Measurements from ENCODE around the gene TAF7.
"Not testable (repeated sequence)": the region's sequence is repeated elsewhere in the genome, so short reads cannot be mapped to it uniquely, and the experiment has no call there.

TAF7 gene, protein sequence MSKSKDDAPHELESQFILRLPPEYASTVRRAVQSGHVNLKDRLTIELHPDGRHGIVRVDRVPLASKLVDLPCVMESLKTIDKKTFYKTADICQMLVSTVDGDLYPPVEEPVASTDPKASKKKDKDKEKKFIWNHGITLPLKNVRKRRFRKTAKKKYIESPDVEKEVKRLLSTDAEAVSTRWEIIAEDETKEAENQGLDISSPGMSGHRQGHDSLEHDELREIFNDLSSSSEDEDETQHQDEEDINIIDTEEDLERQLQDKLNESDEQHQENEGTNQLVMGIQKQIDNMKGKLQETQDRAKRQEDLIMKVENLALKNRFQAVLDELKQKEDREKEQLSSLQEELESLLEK

DNA sequence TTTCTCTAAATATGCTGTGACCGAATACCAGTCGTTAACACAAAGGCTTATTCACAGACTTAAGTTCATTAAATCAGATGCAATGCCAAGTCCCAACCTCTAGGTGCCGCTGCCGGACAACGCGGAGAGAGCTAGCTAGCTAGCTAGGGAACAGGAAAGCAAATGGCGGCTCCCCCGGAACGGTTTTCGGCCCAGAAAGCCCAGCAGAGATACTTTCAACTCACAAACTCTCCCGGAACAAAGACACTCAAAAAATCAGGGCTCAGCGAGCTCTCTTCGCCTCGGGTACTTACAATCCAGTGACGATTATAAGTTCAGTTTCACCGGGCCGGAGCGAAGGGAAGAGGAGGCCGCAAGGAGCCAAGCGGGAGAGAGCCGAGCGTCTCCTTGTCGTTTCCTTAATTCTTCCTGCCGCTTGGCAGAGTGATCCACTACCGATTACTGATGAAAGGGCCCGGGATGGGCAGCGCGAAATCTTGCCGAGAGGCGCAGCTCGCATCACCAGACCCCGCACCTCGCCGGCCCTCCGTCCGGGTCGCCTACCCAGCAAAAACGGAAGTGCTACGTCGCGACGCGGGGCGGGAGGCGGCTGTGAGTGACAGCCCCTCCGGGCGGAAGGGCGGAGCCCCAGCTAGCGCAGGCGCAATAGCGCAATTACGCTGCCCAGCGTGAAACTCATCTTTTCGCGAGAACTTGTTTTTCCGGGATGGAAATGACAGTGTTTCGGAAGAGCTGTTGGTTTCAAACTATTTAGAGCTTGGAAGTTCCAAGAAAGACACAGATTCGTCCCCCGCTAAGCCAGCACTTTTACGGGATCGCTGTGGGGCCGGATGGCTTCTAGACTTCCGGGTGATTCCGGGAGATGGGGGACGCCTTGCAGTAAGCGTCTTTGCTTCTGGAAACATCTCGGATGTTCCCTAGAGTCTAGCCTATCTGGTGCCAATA lies at the start of gene TAF7:
Gene TAF7 (minus strand): TSS at position 560 of the 945 bp plus-strand sequence. CDS start 740 bp downstream, outside the sequence.
- DNase-seq (ENCODE audit: extremely low read depth in 1 of 2, low read depth in 1 of 2) = peak; percentile 70 to 89

DNA sequence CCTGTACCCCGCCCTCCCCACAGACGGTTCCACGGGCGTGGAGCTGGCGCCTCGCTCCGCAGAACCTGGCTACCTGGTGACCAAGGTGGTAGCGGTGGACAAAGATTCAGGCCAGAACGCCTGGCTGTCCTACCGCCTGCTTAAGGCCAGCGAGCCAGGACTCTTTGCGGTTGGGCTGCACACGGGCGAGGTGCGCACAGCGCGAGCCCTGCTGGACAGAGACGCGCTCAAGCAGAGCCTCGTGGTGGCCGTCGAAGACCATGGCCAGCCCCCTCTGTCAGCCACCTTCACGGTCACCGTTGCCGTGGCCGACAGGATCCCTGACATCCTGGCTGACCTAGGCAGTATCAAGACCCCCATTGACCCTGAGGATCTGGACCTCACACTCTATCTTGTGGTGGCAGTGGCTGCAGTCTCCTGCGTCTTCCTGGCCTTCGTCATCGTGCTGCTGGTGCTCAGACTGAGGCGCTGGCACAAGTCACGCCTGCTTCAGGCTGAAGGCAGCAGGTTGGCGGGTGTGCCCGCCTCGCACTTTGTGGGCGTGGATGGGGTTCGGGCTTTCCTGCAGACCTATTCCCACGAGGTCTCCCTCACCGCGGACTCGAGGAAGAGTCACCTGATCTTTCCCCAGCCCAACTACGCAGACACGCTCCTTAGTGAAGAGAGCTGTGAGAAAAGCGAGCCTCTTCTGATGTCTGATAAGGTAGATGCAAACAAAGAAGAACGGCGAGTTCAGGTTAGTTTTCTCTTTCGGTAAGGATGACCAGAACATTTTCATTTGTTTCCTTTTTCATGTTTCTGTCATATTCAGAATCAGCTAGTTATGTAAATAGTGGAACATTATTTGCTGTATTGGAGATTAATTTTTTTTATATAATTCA lies 45.7 kb upstream of the TAF7 start:
- DNase-seq (ENCODE audit: extremely low read depth in 1 of 2, low read depth in 1 of 2) = no peak

DNA sequence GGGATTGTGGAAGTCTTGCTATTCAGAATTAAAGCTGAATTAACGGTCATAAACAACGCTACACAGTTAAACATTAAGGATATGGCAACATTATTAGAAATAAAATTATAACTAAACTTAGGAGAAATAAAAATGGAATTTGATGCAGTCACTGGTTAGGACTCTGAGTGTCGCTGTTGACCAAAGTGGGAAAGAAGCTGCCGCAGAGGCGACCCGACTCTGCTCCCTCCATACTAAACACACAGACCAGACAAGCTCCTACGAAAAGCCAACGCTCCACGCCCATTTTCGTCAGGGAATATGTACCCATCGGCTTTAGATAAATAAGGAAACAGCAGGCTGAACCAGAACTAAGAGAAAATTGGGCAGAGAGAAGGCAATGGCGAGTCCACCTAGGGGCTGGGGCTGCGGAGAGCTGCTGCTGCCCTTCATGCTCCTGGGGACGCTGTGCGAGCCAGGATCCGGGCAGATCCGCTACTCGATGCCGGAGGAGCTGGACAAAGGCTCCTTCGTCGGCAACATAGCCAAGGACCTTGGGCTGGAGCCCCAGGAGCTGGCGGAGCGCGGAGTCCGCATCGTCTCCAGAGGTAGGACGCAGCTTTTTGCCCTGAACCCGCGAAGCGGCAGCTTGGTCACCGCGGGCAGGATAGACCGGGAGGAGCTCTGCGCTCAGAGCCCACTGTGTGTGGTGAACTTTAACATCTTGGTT lies 43.5 kb upstream of the TAF7 start, which contains the start of gene PCDHGA5:
Gene PCDHGA5 (plus strand): TSS at position 211 of the 709 bp plus-strand sequence. CDS start 169 bp downstream, at position 380.
- no peak for DNase-seq (ENCODE audit: extremely low read depth in 1 of 2, low read depth in 1 of 2)

DNA sequence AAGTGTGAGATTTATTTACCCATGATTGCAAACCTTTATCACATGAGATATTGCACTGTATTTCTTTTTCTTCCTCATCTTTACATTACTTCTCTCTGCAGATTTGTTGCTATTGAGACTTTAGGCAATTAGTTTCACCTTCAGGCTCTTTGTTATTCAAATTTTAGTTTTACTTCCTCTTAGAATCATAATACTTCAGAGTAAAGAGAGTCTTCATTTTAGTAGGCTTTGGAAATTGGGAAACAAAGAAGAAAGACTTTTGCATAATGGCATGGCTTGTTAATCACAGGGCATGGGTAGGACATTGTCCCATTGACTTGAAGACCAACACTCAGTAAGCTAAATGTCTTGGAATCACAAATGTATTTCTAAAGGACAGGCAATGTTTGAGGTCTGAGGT lies 42.1 kb upstream of the TAF7 start:
- DNase-seq (ENCODE audit: extremely low read depth in 1 of 2, low read depth in 1 of 2) = no peak

DNA sequence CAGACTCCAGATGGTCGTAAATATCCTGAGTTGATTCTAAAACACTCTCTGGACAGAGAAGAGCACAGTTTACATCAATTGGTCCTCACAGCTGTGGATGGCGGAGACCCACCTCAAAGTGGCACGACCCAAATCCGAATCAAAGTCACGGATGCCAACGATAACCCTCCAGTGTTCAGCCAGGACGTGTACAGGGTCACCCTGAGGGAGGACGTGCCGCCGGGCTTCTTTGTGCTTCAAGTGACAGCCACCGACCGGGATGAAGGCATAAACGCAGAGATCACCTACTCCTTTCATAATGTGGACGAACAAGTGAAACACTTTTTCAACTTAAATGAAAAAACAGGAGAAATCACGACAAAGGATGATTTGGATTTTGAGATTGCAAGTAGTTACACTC lies 40.1 kb upstream of the TAF7 start:
- DNase-seq (ENCODE audit: extremely low read depth in 1 of 2, low read depth in 1 of 2) = no peak

DNA sequence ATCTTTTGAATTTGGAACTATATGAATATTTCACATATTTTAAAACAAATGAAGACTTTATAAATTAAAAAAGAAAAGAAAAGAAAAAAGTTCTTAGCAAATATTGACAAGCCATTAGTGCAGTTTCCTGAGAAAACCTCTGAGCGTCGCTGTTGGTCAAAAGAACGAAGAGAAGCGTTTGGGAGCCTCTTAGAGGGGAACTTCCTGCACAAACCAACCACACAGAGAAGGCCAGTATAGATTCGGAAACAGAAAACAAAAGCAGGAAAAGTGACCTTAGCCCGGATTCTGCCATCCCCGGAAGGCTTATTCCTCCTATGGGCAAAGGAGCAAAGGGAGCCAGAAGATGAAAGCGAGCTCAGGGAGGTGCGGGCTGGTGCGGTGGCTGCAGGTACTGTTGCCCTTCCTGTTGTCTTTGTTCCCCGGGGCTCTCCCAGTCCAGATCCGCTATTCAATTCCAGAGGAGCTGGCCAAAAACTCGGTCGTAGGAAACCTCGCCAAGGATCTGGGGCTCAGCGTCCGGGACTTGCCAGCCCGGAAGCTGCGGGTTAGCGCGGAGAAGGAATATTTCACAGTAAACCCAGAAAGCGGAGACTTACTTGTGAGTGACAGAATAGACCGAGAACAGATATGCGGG lies 39.3 kb upstream of the TAF7 start, which contains the start of gene PCDHGB2:
Gene PCDHGB2 (plus strand): TSS at position 205 of the 637 bp plus-strand sequence. CDS start 142 bp downstream, at position 347.
- DNase-seq (ENCODE audit: extremely low read depth in 1 of 2, low read depth in 1 of 2) = no peak

DNA sequence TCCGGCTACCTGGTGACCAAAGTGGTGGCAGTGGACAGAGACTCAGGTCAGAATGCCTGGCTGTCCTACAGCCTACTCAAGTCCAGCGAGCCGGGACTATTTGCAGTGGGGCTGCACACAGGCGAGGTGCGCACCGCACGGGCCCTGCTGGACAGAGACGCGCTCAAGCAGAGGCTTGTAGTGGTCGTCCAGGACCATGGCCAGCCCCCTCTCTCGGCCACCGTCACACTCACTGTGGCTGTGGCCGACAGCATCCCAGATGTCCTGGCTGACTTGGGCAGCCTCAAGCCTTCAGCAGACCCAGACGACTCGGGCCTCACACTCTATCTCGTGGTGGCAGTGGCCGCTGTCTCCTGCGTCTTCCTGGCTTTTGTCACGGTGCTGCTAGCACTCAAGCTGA lies 36.4 kb upstream of the TAF7 start:
- DNase-seq (ENCODE audit: extremely low read depth in 1 of 2, low read depth in 1 of 2) = no peak

DNA sequence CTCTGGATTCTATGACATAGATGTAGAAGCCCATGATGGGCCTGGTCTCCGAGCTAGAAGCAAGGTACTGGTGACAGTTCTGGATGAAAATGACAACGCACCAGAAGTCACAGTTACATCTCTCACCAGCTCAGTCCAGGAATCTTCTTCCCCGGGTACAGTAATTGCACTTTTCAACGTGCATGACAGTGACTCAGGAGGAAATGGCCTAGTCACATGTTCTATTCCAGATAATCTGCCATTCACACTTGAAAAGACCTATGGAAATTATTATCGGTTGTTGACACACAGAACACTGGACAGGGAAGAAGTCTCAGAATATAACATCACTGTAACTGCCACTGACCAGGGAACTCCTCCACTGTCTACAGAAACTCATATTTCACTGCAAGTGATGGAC lies 35.5 kb upstream of the TAF7 start:
- DNase-seq (ENCODE audit: extremely low read depth in 1 of 2, low read depth in 1 of 2) = no peak

DNA sequence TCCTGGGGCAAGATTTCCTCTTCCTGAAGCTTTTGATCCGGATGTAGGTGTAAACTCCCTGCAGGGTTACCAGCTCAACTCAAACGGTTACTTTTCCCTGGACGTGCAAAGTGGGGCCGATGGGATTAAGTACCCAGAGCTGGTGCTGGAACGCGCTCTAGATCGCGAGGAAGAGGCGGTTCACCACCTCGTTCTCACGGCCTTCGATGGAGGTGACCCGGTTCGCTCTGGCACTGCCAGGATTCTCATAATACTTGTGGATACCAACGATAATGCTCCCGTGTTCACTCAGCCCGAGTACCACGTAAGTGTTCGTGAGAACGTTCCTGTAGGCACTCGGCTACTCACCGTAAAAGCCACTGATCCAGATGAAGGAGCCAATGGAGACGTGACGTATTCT lies 35.1 kb upstream of the TAF7 start:
- no peak for DNase-seq (ENCODE audit: extremely low read depth in 1 of 2, low read depth in 1 of 2)

DNA sequence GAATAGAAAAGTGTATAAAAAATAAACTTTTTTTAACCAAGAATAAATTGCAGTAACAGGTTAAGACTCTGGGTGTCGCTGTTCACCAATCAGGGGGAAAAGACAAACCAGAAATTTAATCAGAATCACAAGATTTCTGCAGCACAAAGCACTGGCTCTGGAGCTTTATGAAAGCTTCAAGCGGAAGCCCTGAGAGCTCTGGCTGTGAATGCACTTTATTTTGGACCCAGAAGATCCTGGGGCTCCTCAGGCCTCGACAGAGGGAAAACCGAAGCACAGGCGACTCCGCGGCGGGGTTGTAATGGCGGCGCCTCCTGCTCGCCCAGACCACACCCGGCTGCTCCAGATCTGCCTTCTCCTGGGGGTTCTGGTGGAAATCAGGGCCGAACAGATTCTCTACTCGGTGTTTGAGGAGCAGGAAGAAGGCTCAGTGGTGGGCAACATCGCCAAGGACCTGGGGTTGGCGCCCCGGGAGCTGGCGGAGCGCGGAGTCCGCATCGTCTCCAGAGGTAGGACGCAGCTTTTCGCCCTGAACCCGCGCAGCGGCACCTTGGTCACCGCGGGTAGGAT lies 34.4 kb upstream of the TAF7 start, which contains the start of gene PCDHGA4:
Gene PCDHGA4 (plus strand): TSS at position 122 of the 570 bp plus-strand sequence. CDS start 87 bp downstream, at position 209.
- no peak for DNase-seq (ENCODE audit: extremely low read depth in 1 of 2, low read depth in 1 of 2)

DNA sequence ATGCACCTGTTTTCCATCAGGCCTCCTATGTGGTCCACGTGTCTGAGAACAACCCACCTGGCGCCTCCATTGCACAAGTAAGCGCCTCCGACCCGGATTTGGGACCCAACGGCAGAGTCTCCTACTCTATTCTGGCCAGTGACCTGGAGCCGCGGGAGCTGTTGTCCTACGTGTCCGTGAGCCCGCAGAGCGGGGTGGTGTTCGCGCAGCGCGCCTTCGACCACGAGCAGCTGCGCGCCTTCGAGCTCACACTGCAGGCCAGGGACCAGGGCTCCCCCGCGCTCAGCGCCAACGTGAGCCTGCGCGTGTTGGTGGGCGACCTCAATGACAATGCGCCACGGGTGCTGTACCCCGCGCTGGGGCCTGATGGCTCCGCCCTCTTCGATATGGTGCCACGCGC lies 31.0 kb upstream of the TAF7 start:
- no peak for DNase-seq (ENCODE audit: extremely low read depth in 1 of 2, low read depth in 1 of 2)

DNA sequence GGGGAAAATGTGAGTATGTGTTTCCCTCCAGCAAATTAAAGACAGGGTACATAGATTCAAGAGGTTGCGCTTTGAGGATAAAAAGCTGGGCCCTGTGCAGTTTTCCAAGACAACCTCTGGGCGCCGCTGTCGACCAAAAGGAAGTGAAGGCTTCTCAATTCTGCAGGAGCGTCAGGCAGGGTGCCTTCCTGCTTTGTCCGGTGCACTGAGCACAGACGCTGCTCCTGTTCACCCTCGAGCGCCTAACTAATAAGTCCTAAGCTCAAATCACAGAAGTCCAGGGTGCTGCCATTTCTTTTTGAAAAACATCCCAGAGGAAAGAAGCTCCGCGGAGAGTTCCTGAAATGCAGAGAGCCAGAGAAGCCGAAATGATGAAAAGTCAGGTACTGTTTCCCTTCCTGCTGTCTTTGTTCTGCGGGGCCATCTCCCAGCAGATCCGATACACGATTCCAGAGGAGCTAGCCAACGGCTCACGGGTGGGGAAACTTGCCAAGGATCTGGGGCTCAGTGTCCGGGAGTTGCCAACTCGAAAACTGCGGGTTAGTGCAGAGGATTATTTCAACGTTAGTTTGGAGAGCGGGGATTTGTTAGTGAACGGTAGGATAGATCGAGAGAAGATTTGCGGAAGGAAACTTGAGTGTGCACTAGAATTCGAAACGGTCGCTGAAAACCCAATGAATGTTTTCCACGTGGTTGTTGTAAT lies 29.5 kb upstream of the TAF7 start, which contains the start of gene PCDHGB1:
Gene PCDHGB1 (plus strand): TSS at position 183 of the 703 bp plus-strand sequence. CDS start 162 bp downstream, at position 345.
- DNase-seq (ENCODE audit: extremely low read depth in 1 of 2, low read depth in 1 of 2) = no peak

DNA sequence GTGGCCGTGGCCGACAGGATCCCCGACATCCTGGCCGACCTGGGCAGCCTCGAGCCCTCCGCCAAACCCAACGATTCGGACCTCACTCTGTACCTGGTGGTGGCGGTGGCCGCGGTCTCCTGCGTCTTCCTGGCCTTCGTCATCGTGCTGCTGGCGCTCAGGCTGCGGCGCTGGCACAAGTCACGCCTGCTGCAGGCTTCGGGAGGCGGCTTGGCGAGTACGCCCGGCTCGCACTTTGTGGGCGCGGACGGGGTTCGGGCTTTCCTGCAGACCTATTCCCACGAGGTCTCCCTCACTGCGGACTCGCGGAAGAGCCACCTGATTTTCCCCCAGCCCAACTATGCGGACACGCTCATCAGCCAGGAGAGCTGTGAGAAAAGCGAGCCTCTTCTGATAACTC lies 25.4 kb upstream of the TAF7 start:
- DNase-seq (ENCODE audit: extremely low read depth in 1 of 2, low read depth in 1 of 2) = not testable (repeated sequence)

DNA sequence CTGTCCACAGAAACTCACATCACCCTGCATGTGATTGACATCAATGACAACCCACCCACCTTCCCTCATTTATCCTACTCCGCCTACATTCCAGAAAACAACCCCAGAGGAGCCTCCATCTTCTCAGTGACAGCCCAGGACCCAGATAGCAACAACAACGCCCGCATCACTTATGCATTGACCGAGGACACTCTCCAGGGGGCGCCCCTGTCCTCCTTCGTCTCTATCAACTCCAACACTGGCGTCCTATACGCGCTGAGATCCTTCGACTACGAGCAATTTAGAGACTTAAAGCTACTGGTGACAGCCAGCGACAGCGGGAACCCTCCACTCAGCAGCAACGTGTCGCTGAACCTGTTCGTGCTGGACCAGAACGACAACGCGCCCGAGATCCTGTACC lies 24.7 kb upstream of the TAF7 start:
- DNase-seq (ENCODE audit: extremely low read depth in 1 of 2, low read depth in 1 of 2) = no peak

DNA sequence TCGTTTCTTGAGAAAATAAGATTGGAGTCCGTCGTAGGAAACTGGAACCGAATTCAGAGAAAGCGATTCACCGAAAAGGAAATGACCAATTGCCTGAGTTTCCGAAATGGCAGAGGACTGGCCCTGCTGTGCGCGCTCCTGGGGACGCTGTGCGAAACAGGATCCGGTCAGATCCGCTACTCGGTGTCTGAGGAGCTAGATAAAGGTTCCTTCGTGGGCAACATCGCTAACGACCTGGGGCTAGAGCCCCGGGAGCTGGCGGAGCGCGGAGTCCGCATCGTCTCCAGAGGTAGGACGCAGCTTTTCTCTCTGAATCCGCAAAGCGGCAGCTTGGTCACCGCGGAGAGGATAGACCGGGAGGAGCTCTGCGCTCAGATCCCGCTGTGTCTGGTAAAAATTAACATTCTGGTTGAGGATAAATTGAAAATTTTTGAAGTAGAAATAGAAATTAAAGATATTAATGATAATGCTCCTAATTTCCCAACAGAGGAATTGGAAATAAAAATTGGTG lies 23.4 kb upstream of the TAF7 start:
- DNase-seq (ENCODE audit: extremely low read depth in 1 of 2, low read depth in 1 of 2) = no peak

DNA sequence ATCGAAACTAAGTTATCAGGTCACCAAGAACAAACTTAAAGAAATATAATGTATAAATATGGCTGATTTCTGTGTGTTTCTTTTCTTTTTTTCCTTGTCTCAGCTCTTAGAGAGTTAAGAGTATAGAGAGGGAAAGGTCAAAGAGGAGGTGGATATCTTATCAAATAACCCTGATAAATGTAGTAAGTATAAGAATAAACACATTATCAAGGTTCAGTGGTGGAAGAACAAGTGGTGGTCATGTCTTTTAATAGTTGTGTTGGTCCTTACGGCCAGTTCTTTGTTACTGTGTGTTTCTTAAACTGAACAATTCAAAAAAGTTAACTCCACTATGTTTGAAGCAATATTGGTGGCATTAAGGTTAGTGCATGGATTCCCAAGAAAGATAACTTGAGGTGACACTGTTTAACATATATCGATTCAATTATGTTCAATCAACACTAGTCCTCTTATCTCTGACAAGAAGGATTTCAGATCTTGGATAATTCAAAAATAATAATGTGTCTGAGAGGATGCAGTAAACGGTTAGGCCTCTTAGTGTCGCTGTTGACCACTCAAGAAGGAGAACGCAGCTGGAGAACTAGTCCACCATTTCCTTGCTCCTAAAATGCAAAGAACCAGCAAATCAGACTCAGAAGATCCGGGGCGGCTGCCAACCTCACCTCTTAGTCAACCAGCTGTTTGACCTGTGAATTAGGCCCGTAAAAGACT lies 22.8 kb upstream of the TAF7 start, which contains the start of gene PCDHGA3:
Gene PCDHGA3 (plus strand): TSS at position 588 of the 711 bp plus-strand sequence. CDS start 205 bp downstream, outside the sequence.
- DNase-seq (ENCODE audit: extremely low read depth in 1 of 2, low read depth in 1 of 2) = no peak

DNA sequence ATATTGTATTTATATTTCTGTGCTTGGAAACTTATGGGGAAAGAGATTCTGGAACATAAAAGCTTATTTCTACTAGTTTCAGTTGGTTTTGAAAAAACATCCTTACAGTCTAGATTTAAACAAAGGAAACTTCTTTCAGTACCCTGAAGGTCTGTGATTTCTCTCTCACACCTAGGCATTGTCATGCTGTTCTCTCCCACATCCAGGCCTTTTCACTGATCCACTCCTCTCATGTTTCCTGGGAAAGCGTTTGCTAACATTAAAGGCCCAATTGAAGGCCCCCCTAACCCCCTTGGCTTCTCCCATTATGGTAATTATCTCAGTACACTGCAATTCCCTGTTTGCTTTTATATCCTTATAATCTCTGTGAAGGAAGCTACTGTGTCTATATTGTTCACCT lies 22.2 kb upstream of the TAF7 start:
- DNase-seq (ENCODE audit: extremely low read depth in 1 of 2, low read depth in 1 of 2) = no peak

Data from activated CD8-positive, alpha-beta memory T cell treated with anti-CD3 and anti-CD28 coated beads for 1 hour (primary cell).